Muscle of leg (tissue), 11 donors: ENCODE measurements around the gene SH2D7. TPM values are rescaled to one million over a fixed set of nuclear protein-coding genes. Genes with fewer than 3 reads are reported as not detected.
A peak's percentile ranks its signal among the peaks of the same experiment; 100 is the strongest.

ENCODE experiments used
- DNase-seq: peaks from one replicate; pipeline ENCODE4 v3.0.0; 2013
- H3K27ac ChIP-seq: one replicate; pipeline ENCODE4 v1.5.1; 2013; ENCODE audit warnings: mild to moderate bottlenecking, low read length, control low read depth
- H3K27me3 ChIP-seq: one replicate; pipeline ENCODE4 v1.6.1; 2013; ENCODE audit warnings: low read length; ENCODE audit not compliant: control insufficient read depth, insufficient read depth
- H3K36me3 ChIP-seq: one replicate; pipeline ENCODE4 v1.6.1; 2013; ENCODE audit warnings: low read length; ENCODE audit not compliant: control insufficient read depth, insufficient read depth
- H3K4me1 ChIP-seq: one replicate; pipeline ENCODE4 v1.6.1; 2013; ENCODE audit warnings: low read length; ENCODE audit not compliant: control insufficient read depth, insufficient read depth
- H3K4me3 ChIP-seq: one replicate; pipeline ENCODE4 v1.5.1; 2013; ENCODE audit warnings: low read length, control low read depth
- H3K9me3 ChIP-seq: replicated peaks from 2 replicates; pipeline ENCODE4 v1.6.1; 2013; ENCODE audit warnings: low read depth, low read length; ENCODE audit not compliant: control insufficient read depth
- WGBS: methylation state at CpG from one replicate; pipeline ENCODE4 v1.1.5; 2013; ENCODE audit warnings: missing lambda C conversion rate; ENCODE audit not compliant: insufficient coverage; 5-methylcytosine and 5-hydroxymethylcytosine counted together
- polyA plus RNA-seq, 8 donors: library from polyadenylated mRNA; unstranded; fragments of 120-200 nt; gene quantifications; one replicate each; pipeline versions ENCODE4 v1.2.1 to v1.2.3, GENCODE V29; 2013; ENCODE audit warnings: inconsistent platforms in 1 of 8, low replicate concordance in 1 of 8; ENCODE audit not compliant: insufficient read length in 8 of 8, insufficient read depth in 1 of 8
- total RNA-seq: library from RNA; stranded (reverse); fragments of 120-200 nt; gene quantifications from one replicate; pipeline ENCODE4 v1.2.4, GENCODE V29; 2013

Gene SH2D7
- total and polyA plus RNA-seq, 9 donors = 0.06 to 0.36 (median 0.13) TPM; not detected in 1

GRCh38 chr15:78051596-78051995, 40.8 kb upstream of the SH2D7 start:
- no peaks in the 10 kb centered on the region for H3K27me3 ChIP-seq
- H3K4me3 ChIP-seq = no peak overlapping the region
- H3K36me3 ChIP-seq = peaks cover 17% of the 10 kb centered on the region
- no CpG with 5 or more reads among the region's 3 CpGs for WGBS
- H3K27ac ChIP-seq = peak overlapping the region; percentile 47
- no peaks in the 10 kb centered on the region for H3K9me3 ChIP-seq
- peaks cover 62% of the 10 kb centered on the region for H3K4me1 ChIP-seq
- DNase-seq = no peak

DNA sequence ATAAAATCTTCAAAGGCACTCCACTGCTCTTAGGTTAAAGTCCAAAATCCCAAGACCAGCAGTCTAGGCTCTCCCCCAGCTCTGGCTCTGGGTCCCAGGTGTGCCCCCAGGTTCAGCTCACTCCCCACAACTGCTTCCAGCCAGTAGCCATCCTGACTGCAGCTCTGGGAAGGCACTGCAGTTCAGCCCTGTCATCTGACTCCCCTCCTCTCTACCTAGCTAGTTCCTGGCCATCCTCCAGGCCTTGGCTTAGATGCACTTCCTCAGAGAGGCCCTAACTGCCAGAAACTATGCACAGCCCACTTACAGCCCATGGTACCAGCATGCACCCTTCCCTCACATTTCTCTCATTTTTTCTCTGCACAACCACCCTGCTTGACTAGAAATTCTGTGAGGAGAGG, 40.4 kb upstream of the SH2D7 start:
- Histone ChIP-seq H3K4me1 (peaks cover 63% of the 10 kb centered on the region), H3K4me3 (no peak overlapping the region), H3K27me3 (no peaks in the 10 kb centered on the region), H3K27ac (peak overlapping the region; percentile 47), H3K9me3 (no peaks in the 10 kb centered on the region), H3K36me3 (peaks cover 17% of the 10 kb centered on the region)
- DNase-seq = peak; percentile 78

GRCh38 chr15:78052545-78052944, 39.8 kb upstream of the SH2D7 start:
- Histone ChIP-seq H3K4me3 (no peak overlapping the region), H3K36me3 (peaks cover 17% of the 10 kb centered on the region), H3K27me3 (no peaks in the 10 kb centered on the region), H3K27ac (no peak overlapping the region), H3K4me1 (peaks cover 59% of the 10 kb centered on the region), H3K9me3 (no peaks in the 10 kb centered on the region)
- no peak for DNase-seq
- WGBS = 73% methylated on average over 1 of the region's 5 CpGs

DNA sequence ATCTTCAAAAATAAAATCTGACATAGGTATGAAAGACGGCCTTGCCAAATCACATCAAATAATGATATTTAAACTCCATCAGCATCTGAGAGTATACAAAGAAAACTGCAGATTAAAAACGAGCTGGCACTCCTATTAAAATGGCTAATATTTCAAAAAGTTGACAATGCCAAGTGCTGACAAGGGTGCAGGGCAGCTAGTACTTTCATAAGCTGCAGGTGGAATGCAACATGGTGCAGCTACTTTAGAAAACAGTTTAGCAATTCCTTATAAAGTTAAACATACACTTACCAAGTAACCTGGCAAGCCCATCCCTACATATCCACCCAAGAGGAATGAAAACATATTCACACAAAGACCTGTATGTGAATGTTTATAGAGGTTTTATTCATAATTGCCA, 37.8 kb upstream of the SH2D7 start:
- peaks cover 17% of the 10 kb centered on the region for H3K36me3 ChIP-seq
- H3K27ac ChIP-seq = no peak overlapping the region
- no peaks in the 10 kb centered on the region for H3K27me3 ChIP-seq
- no peak for DNase-seq
- no peaks in the 10 kb centered on the region for H3K9me3 ChIP-seq
- no peak overlapping the region for H3K4me3 ChIP-seq
- peaks cover 62% of the 10 kb centered on the region for H3K4me1 ChIP-seq
- no CpG with 5 or more reads among the region's 2 CpGs for WGBS

- no peak for DNase-seq
- H3K27ac ChIP-seq = no peak overlapping the region
- no peaks in the 10 kb centered on the region for H3K9me3 ChIP-seq
- no CpG with 5 or more reads among the region's 1 CpG for WGBS
- peaks cover 60% of the 10 kb centered on the region for H3K4me1 ChIP-seq
- H3K36me3 ChIP-seq = peaks cover 17% of the 10 kb centered on the region
- H3K4me3 ChIP-seq = no peak overlapping the region
- no peaks in the 10 kb centered on the region for H3K27me3 ChIP-seq
These were observed 37.4 kb upstream of the SH2D7 start for GRCh38 chr15:78054966-78055365.

DNA sequence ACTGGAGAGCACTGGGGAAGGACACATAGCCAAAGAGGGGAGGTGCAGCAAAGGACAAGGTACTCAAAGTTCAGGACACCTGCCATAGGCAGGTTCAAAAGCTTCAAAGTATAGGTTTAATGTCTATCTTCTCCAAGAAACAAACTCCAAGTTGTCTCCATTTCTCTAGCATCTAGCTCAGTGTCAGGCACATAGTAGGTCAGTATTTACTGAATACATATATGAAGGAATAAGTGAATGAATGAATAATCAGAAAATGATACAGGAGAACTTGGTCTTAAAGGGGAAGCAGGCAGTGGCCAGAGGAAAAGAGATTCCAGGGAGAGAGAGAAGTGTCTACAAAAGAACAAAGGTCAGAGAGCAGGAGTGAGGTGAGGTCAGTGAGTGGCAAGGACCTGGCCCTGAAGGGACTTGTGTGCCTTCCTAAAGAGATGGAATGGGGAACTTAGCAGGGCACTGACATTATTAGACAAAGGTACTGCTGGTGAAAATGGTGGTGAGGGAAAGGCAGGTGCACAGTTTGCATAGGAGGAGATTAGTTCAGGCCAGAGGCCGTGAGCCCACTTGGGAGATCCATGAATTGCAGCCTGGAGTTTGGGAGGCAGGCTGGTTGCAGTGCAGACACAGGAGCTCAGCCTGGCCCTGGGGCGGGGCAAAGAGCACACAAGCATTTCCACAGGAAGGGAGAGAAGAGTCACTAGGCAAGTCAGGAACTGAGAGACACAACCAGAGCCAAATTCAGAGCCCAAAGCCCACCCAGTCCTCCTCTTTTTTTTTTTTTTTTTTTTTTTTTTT, 36.2 kb upstream of the SH2D7 start:
- H3K4me3 ChIP-seq = no peak overlapping the region
- peak overlapping the region; percentile 78 for H3K27ac ChIP-seq
- H3K9me3 ChIP-seq = no peaks in the 10 kb centered on the region
- DNase-seq = peak; percentile 53
- H3K4me1 ChIP-seq = peaks cover 56% of the 10 kb centered on the region
- 9% methylated on average over 1 of the region's 2 CpGs for WGBS
- no peaks in the 10 kb centered on the region for H3K27me3 ChIP-seq
- peaks cover 15% of the 10 kb centered on the region for H3K36me3 ChIP-seq

- H3K4me1 ChIP-seq = peaks cover 57% of the 10 kb centered on the region
These were observed 35.6 kb upstream of the SH2D7 start for GRCh38 chr15:78056714-78057269.

GRCh38 chr15:78057803-78058202, 34.6 kb upstream of the SH2D7 start:
- Histone ChIP-seq H3K27me3 (no peaks in the 10 kb centered on the region), H3K9me3 (no peaks in the 10 kb centered on the region), H3K4me1 (peaks cover 52% of the 10 kb centered on the region), H3K4me3 (no peak overlapping the region), H3K36me3 (peaks cover 9% of the 10 kb centered on the region), H3K27ac (no peak overlapping the region)
- no peak for DNase-seq
- no CpG with 5 or more reads among the region's 5 CpGs for WGBS

More at GRCh38 chr15:78056714-78057269, 35.6 kb upstream of the SH2D7 start:
- 33% methylated on average over 1 of the region's 2 CpGs for WGBS
- H3K27me3 ChIP-seq = no peaks in the 10 kb centered on the region
- H3K4me3 ChIP-seq = no peak overlapping the region
- H3K9me3 ChIP-seq = no peaks in the 10 kb centered on the region
- H3K36me3 ChIP-seq = peaks cover 15% of the 10 kb centered on the region
- peak overlapping the region; percentile 78 for H3K27ac ChIP-seq
- DNase-seq = peak; percentile 82

GRCh38 chr15:78058401-78058935, 33.9 kb upstream of the SH2D7 start:
- DNase-seq = no peak
- no peak overlapping the region for H3K27ac ChIP-seq

DNA sequence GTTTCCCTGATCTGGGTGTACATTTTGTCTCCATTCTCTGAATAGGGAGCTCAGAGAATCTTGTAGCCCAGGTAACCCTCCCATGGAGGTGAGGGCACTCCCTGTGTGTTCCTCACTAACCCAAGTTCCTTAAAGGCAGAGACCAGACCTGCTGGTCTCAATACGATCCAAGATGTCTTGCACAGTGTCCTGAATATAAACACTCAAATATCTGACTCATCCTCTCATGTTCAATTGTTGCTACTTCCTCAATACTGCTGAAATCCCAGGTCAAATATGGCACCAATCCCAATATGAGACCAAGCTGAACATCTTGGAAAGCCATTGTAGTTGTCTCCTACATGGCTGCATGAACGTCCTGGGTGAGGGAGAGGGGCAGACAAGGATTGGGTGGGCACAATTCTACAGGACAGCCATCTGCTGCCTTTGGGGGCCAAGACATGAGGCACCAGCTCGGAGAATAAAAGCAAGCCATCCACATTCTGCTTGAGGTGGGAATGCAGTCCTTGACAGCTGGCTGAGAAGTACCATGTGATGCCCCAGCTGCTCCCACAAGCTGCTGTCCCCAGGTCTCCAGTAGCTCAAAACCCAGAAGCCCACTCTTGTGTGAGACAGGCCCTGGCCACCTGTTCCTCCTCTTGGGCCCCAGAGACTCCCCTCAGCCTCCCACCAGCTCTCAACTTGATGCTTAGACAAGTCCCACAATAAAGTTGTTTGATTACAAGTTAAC, 33.1 kb upstream of the SH2D7 start:
- Histone ChIP-seq H3K36me3 (no peaks in the 10 kb centered on the region), H3K9me3 (no peaks in the 10 kb centered on the region), H3K4me1 (peaks cover 57% of the 10 kb centered on the region), H3K27ac (peak overlapping the region; percentile 45), H3K27me3 (no peaks in the 10 kb centered on the region), H3K4me3 (no peak overlapping the region)
- peak; percentile 63 for DNase-seq
- 61% methylated on average over 2 of the region's 3 CpGs for WGBS

More at GRCh38 chr15:78058401-78058935, 33.9 kb upstream of the SH2D7 start:
- Histone ChIP-seq H3K36me3 (peaks cover 5% of the 10 kb centered on the region), H3K27me3 (no peaks in the 10 kb centered on the region), H3K4me3 (no peak overlapping the region), H3K4me1 (peaks cover 51% of the 10 kb centered on the region), H3K9me3 (no peaks in the 10 kb centered on the region)
- WGBS = 88% methylated on average over 6 of the region's 10 CpGs
